HEK293 (cell line): Measurements from ENCODE around the gene USP3.

Experiments used
- CTCF ChIA-PET: fragments of 350-600 bp; formaldehyde crosslinking; extraction: SDS; loops from one replicate; lab custom pipeline; 2021; ENCODE audit warnings: antibody characterized with exemption; lab: Yijun Ruan, JAX
- POLR2A ChIA-PET: fragments of 300-600 bp; formaldehyde crosslinking; extraction: SDS; loops from one replicate; lab custom pipeline; 2020; ENCODE audit warnings: antibody characterized with exemption, inconsistent platforms; lab: Yijun Ruan, JAX
- H3K27ac ChIP-seq: fragments of 200-500 bp; sonication (Bioruptor generic); 2 replicates; pipeline ENCODE4 v1.5.1; 2014; ENCODE audit warnings: low read depth, low read length, control low read depth, inconsistent platforms; ENCODE audit errors: extremely low read depth
- H3K36me3 ChIP-seq, 2 experiments: fragments of 200-500 bp in 1 of 2; sonication (Bioruptor generic) in 1 of 2; 1 replicate in 1 of 2; 2 replicates in 1 of 2; pipeline ENCODE4 v1.5.1; 2014 to 2017; ENCODE audit warnings: inconsistent platforms in 2 of 2, low read length in 2 of 2; ENCODE audit not compliant: control insufficient read depth in 2 of 2, insufficient read depth in 1 of 2
- H3K4me1 ChIP-seq: fragments of 200-500 bp; sonication (Bioruptor generic); 2 replicates; pipeline ENCODE4 v1.5.1; 2014; ENCODE audit warnings: mild to moderate bottlenecking, low read length, inconsistent platforms; ENCODE audit not compliant: control insufficient read depth, insufficient read depth
- H3K4me3 ChIP-seq: 2 replicates; pipeline ENCODE4 v1.5.1; 2011; ENCODE audit warnings: low read depth, mild to moderate bottlenecking, control low read depth, low read length, moderate library complexity
- H3K9me3 ChIP-seq: fragments of 200-500 bp; sonication (Bioruptor generic); 2 replicates; pipeline ENCODE4 v1.5.1; 2014; ENCODE audit warnings: low read depth, low read length, inconsistent platforms; ENCODE audit not compliant: control insufficient read depth, insufficient read depth
- FEZF1 ChIP-seq: fragments of 450-650 bp; formaldehyde crosslinking; IDR thresholded peaks from 2 replicates; pipeline ENCODE4 v1.5.1; 2016; ENCODE audit warnings: missing biosample characterization, missing genetic modification characterization
- HOXA7 ChIP-seq: sonication (generic); formaldehyde crosslinking; IDR thresholded peaks from 2 replicates; pipeline ENCODE4 v1.8.1; 2022; ENCODE audit warnings: missing genetic modification reagents, borderline replicate concordance
- KLF7 ChIP-seq: fragments of 450-650 bp; formaldehyde crosslinking; IDR thresholded peaks from 2 replicates; pipeline ENCODE4 v1.5.1; 2016; ENCODE audit warnings: missing biosample characterization, missing genetic modification characterization, borderline replicate concordance
- OVOL3 ChIP-seq: fragments of 450-650 bp; formaldehyde crosslinking; IDR thresholded peaks from 2 replicates; pipeline ENCODE4 v1.5.1; 2016; ENCODE audit warnings: missing biosample characterization, missing genetic modification characterization
- SP3 ChIP-seq: fragments of 450-650 bp; formaldehyde crosslinking; IDR thresholded peaks from 2 replicates; pipeline ENCODE4 v1.5.1; 2016; ENCODE audit warnings: missing biosample characterization, missing genetic modification characterization
- TRIM28 ChIP-seq: IDR thresholded peaks from 2 replicates; pipeline ENCODE4 v1.6.1; 2011; ENCODE audit warnings: low read length, control low read depth, borderline replicate concordance
- ZBTB21 ChIP-seq: fragments of 450-650 bp; formaldehyde crosslinking; IDR thresholded peaks from 2 replicates; pipeline ENCODE4 v1.5.1; 2017; ENCODE audit warnings: missing biosample characterization, missing genetic modification characterization
- ZBTB6 ChIP-seq: fragments of 450-650 bp; formaldehyde crosslinking; IDR thresholded peaks from 2 replicates; pipeline ENCODE4 v1.5.1; 2017; ENCODE audit warnings: missing biosample characterization, missing genetic modification characterization
- ZEB2 ChIP-seq: fragments of 450-650 bp; formaldehyde crosslinking; IDR thresholded peaks from 2 replicates; pipeline ENCODE4 v1.5.1; 2016; ENCODE audit warnings: missing biosample characterization, missing genetic modification characterization
- ZIC2 ChIP-seq: fragments of 450-650 bp; formaldehyde crosslinking; IDR thresholded peaks from 2 replicates; pipeline ENCODE4 v1.5.1; 2016; ENCODE audit warnings: missing biosample characterization, missing genetic modification characterization
- ZNF112 ChIP-seq: fragments of 450-650 bp; formaldehyde crosslinking; IDR thresholded peaks from 2 replicates; pipeline ENCODE4 v1.5.0; 2017; ENCODE audit warnings: missing biosample characterization, missing genetic modification characterization
- ZNF175 ChIP-seq: fragments of 450-650 bp; formaldehyde crosslinking; IDR thresholded peaks from 2 replicates; pipeline ENCODE4 v1.5.1; 2016; ENCODE audit warnings: missing biosample characterization, missing genetic modification characterization
- ZNF202 ChIP-seq: fragments of 450-650 bp; formaldehyde crosslinking; IDR thresholded peaks from 2 replicates; pipeline ENCODE4 v1.5.1; 2016; ENCODE audit warnings: missing biosample characterization, missing genetic modification characterization, borderline replicate concordance
- ZNF24 ChIP-seq: fragments of 450-650 bp; formaldehyde crosslinking; IDR thresholded peaks from 2 replicates; pipeline ENCODE4 v1.5.1; 2016; ENCODE audit warnings: missing biosample characterization, missing genetic modification characterization
- ZNF248 ChIP-seq: fragments of 450-650 bp; formaldehyde crosslinking; IDR thresholded peaks from 2 replicates; pipeline ENCODE4 v1.5.1; 2017; ENCODE audit warnings: missing biosample characterization, missing genetic modification characterization
- ZNF350 ChIP-seq: fragments of 450-650 bp; formaldehyde crosslinking; IDR thresholded peaks from 2 replicates; pipeline ENCODE4 v1.5.0; 2017; ENCODE audit warnings: missing biosample characterization, mild to moderate bottlenecking, missing genetic modification characterization
- ZNF354C ChIP-seq: fragments of 450-650 bp; formaldehyde crosslinking; IDR thresholded peaks from 2 replicates; pipeline ENCODE4 v1.5.1; 2016; ENCODE audit warnings: missing biosample characterization, missing genetic modification characterization, low read depth, borderline replicate concordance
- ZNF37A ChIP-seq: fragments of 450-650 bp; IDR thresholded peaks from 2 replicates; pipeline ENCODE4 v1.5.1; 2018; ENCODE audit warnings: missing biosample characterization, missing genetic modification characterization
- ZNF416 ChIP-seq: fragments of 450-650 bp; formaldehyde crosslinking; IDR thresholded peaks from 2 replicates; pipeline ENCODE4 v1.5.1; 2016; ENCODE audit warnings: missing biosample characterization, missing genetic modification characterization
- ZNF433 ChIP-seq: fragments of 450-650 bp; formaldehyde crosslinking; IDR thresholded peaks from 2 replicates; pipeline ENCODE4 v1.5.1; 2016; ENCODE audit warnings: missing biosample characterization, missing genetic modification characterization, low read depth
- ZNF473 ChIP-seq: fragments of 450-650 bp; formaldehyde crosslinking; IDR thresholded peaks from 2 replicates; pipeline ENCODE4 v1.5.1; 2017; ENCODE audit warnings: missing biosample characterization, missing genetic modification characterization
- ZNF48 ChIP-seq: fragments of 450-650 bp; formaldehyde crosslinking; IDR thresholded peaks from 2 replicates; pipeline ENCODE4 v1.5.1; 2016; ENCODE audit warnings: missing biosample characterization, missing genetic modification characterization
- ZNF544 ChIP-seq: fragments of 450-650 bp; formaldehyde crosslinking; IDR thresholded peaks from 2 replicates; pipeline ENCODE4 v1.5.0; 2017; ENCODE audit warnings: missing biosample characterization, missing genetic modification characterization
- ZNF548 ChIP-seq: fragments of 450-650 bp; formaldehyde crosslinking; IDR thresholded peaks from 2 replicates; pipeline ENCODE4 v1.5.1; 2016; ENCODE audit warnings: missing biosample characterization, missing genetic modification characterization
- ZNF549 ChIP-seq: fragments of 450-650 bp; IDR thresholded peaks from 2 replicates; pipeline ENCODE4 v1.5.1; 2018; ENCODE audit warnings: missing biosample characterization, missing genetic modification characterization, mild to moderate bottlenecking, inconsistent platforms, moderate library complexity
- ZNF600 ChIP-seq: fragments of 450-650 bp; formaldehyde crosslinking; IDR thresholded peaks from 2 replicates; pipeline ENCODE4 v1.5.1; 2016; ENCODE audit warnings: missing biosample characterization, missing genetic modification characterization
- ZNF621 ChIP-seq: fragments of 450-650 bp; formaldehyde crosslinking; IDR thresholded peaks from 2 replicates; pipeline ENCODE4 v1.5.1; 2017; ENCODE audit warnings: missing biosample characterization, missing genetic modification characterization
- ZNF658 ChIP-seq: fragments of 450-650 bp; formaldehyde crosslinking; IDR thresholded peaks from 2 replicates; pipeline ENCODE4; 2016; ENCODE audit warnings: missing biosample characterization, missing genetic modification characterization
- ZNF791 ChIP-seq: fragments of 450-650 bp; formaldehyde crosslinking; IDR thresholded peaks from 2 replicates; pipeline ENCODE4 v1.5.1; 2016; ENCODE audit warnings: missing biosample characterization, missing genetic modification characterization
- ZNF843 ChIP-seq: fragments of 450-650 bp; formaldehyde crosslinking; IDR thresholded peaks from 2 replicates; pipeline ENCODE4 v1.5.1; 2016; ENCODE audit warnings: missing biosample characterization, missing genetic modification characterization
- ZSCAN23 ChIP-seq: fragments of 450-650 bp; formaldehyde crosslinking; IDR thresholded peaks from 2 replicates; pipeline ENCODE4 v1.5.1; 2016; ENCODE audit warnings: missing biosample characterization, missing genetic modification characterization
- ZSCAN4 ChIP-seq: fragments of 450-650 bp; formaldehyde crosslinking; IDR thresholded peaks from 2 replicates; pipeline ENCODE4 v1.5.1; 2017; ENCODE audit warnings: missing biosample characterization, missing genetic modification characterization
- TF ChIP-seq, protein P1 (sequence below): fragments of 450-650 bp; formaldehyde crosslinking; IDR thresholded peaks from 2 replicates; pipeline ENCODE4 v1.5.1; 2017; ENCODE audit warnings: missing biosample characterization, mild to moderate bottlenecking, missing genetic modification characterization, moderate library complexity
- TF ChIP-seq, protein P2 (sequence below): sonication (generic); formaldehyde crosslinking; IDR thresholded peaks from 2 replicates; pipeline ENCODE4 v1.8.1; 2022; ENCODE audit warnings: mild to moderate bottlenecking, moderate library complexity, missing genetic modification reagents

USP3 gene

DNA sequence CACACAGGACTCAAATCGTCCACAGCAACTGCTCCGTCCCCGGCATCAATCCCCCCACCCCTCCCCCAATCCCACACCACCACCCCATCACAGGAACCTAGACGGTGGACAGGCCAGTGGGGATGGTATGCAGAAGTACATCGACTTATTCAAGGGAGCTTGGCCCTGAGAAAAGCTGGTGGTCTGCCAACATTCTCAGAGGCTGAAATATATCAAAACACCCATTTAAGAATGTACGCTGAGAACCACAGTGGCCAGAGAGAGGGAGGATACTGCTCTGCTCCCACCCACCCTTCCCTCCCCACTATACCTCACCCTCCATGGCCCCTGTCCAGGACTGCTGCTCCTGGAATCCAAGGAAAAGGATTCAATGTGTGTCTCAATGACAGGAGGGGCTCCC, 12.4 kb upstream of the USP3 start:
- ChIA-PET CTCF (no interaction called here), POLR2A (interaction anchor here (3.3 kb wide), 1 partner anchor 12 kb away, joined by 10 read pairs; the partner anchor contains the start of gene USP3)
- Histone ChIP-seq H3K4me3 (no peak overlapping the region), H3K27ac (no peak overlapping the region), H3K9me3 (no peaks in the 10 kb centered on the region), H3K36me3 (no peaks in the 10 kb centered on the region), H3K4me1 (peaks cover 11% of the 10 kb centered on the region)
- TF ChIP-seq ZBTB21 (tag by site-specific recombination) (no peak), KLF7 (tag by site-specific recombination) (no peak), ZNF248 (tag by site-specific recombination) (no peak), ZNF175 (tag by site-specific recombination) (no peak), FEZF1 (no peak), ZNF658 (tag by site-specific recombination) (no peak)

- Histone ChIP-seq H3K9me3 (no peaks in the 10 kb centered on the region), H3K36me3 (no peaks in the 10 kb centered on the region), H3K4me1 (peaks cover 11% of the 10 kb centered on the region), H3K27ac (peak overlapping the region; percentile 5; the same call in 1 of the 2 replicates), H3K4me3 (no peak overlapping the region)
- ChIA-PET CTCF (interaction anchor here (1.0 kb wide), 1 partner anchor 9 kb away, joined by 4 read pairs; no protein-coding TSS in a partner anchor), POLR2A (interaction anchor here (3.3 kb wide), 1 partner anchor 12 kb away, joined by 10 read pairs; the partner anchor contains the start of gene USP3)
- TF ChIP-seq ZNF24 (tag by site-specific recombination): no peak
- TF ChIP-seq ZNF544: no peak
- TF ChIP-seq ZNF433 (tag by site-specific recombination): no peak
- TF ChIP-seq OVOL3 (tag by site-specific recombination): no peak
- TF ChIP-seq ZNF416 (tag by site-specific recombination): no peak
- TF ChIP-seq ZNF600 (tag by site-specific recombination): peak; percentile 93
- no peak for TF ChIP-seq ZNF621 (tag by site-specific recombination)
- TF ChIP-seq ZIC2 (tag by site-specific recombination): no peak
- TF ChIP-seq ZNF350 (tag by site-specific recombination): no peak
- no peak for TF ChIP-seq ZNF473 (tag by site-specific recombination)
- TF ChIP-seq ZNF37A (tag by site-specific recombination): no peak
- TF ChIP-seq ZBTB6 (tag by site-specific recombination): no peak
- TF ChIP-seq ZNF843 (tag by site-specific recombination): peak; percentile 58; the same call in 1 of the 2 replicates
- TF ChIP-seq, protein P1, sequence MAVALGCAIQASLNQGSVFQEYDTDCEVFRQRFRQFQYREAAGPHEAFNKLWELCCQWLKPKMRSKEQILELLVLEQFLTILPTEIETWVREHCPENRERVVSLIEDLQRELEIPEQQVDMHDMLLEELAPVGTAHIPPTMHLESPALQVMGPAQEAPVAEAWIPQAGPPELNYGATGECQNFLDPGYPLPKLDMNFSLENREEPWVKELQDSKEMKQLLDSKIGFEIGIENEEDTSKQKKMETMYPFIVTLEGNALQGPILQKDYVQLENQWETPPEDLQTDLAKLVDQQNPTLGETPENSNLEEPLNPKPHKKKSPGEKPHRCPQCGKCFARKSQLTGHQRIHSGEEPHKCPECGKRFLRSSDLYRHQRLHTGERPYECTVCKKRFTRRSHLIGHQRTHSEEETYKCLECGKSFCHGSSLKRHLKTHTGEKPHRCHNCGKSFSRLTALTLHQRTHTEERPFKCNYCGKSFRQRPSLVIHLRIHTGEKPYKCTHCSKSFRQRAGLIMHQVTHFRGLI (tag by site-specific recombination): no peak
- peak; percentile 74; the same call in 1 of the 2 replicates for TF ChIP-seq ZEB2 (tag by site-specific recombination)
- TF ChIP-seq ZSCAN4 (tag by site-specific recombination): no peak
- no peak for TF ChIP-seq ZNF202 (tag by site-specific recombination)
- no peak for TF ChIP-seq ZNF112
- TF ChIP-seq ZNF48: no peak
- peak; percentile 20; the same call in 1 of the 2 replicates for TF ChIP-seq ZSCAN23 (tag by site-specific recombination)
- TF ChIP-seq ZNF354C (tag by site-specific recombination): no peak
- TF ChIP-seq SP3: no peak
- TF ChIP-seq, protein P2, sequence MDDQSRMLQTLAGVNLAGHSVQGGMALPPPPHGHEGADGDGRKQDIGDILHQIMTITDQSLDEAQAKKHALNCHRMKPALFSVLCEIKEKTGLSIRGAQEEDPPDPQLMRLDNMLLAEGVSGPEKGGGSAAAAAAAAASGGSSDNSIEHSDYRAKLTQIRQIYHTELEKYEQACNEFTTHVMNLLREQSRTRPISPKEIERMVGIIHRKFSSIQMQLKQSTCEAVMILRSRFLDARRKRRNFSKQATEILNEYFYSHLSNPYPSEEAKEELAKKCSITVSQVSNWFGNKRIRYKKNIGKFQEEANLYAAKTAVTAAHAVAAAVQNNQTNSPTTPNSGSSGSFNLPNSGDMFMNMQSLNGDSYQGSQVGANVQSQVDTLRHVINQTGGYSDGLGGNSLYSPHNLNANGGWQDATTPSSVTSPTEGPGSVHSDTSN: no peak
- TF ChIP-seq HOXA7 (CRISPR knock-in tag): no peak
- no peak for TF ChIP-seq ZNF791 (tag by site-specific recombination)
- TF ChIP-seq ZNF548 (tag by site-specific recombination): no peak
- TF ChIP-seq TRIM28: no peak
- no peak for TF ChIP-seq ZNF549 (tag by site-specific recombination)
Measured at GRCh38 chr15:63492541-63493077, 11.8 kb upstream of the USP3 start.
